GM23248 (cell line): ENCODE measurements around the gene RANGRF.

ENCODE experiments used
- EZH2 ChIP-seq: fragments of 200-600 bp; sonication (generic); IDR thresholded peaks from 2 replicates; pipeline ENCODE4 v1.6.1; 2018; ENCODE audit warnings: antibody characterized with exemption, mild to moderate bottlenecking; ENCODE audit not compliant: insufficient read depth, poor library complexity, severe bottlenecking
- EZH2phosphoT487 ChIP-seq: fragments of 200-600 bp; sonication (generic); IDR thresholded peaks from 2 replicates; pipeline ENCODE4 v1.6.1; 2018; ENCODE audit warnings: antibody characterized with exemption, moderate library complexity, mild to moderate bottlenecking, low read depth; ENCODE audit not compliant: insufficient read depth

DNA sequence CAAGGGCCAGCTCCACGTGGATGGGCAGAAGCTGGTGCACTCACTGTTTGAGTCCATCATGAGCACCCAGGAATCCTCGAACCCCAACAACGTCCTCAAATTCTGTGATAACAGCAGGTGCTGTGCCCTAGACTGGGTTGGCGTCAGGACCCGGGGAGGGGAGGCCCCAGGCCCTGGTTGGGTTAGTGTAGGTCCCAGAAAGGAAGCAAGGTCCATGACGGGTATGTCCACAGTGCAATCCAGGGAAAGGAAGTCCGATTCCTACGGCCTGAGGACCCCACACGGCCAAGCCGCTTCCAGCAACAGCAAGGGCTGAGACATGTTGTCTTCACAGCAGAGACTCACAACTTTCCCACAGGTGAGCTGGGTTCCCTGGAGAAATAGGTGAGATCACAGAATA is 32.2 kb upstream of the RANGRF start:
- TF ChIP-seq EZH2 (no peak), EZH2phosphoT487 (no peak)
